K562 (cell line): ENCODE results near the gene SMIM21. TPM values are rescaled to one million over a fixed set of nuclear protein-coding genes. Genes with fewer than 3 reads are reported as not detected.

Source experiments
- ATF4 ChIP-seq: fragments of 450-650 bp; formaldehyde crosslinking; IDR thresholded peaks from 2 replicates; pipeline ENCODE4 v1.4.0; 2022; ENCODE audit warnings: mild to moderate bottlenecking, moderate library complexity
- CBX8 ChIP-seq: fragments of 200-600 bp; sonication (generic); IDR thresholded peaks from 2 replicates; pipeline ENCODE4 v1.6.1; 2012; ENCODE audit warnings: borderline replicate concordance, mixed run types, low read depth, mild to moderate bottlenecking, moderate library complexity, mixed read lengths, low read length, control low read depth, inconsistent platforms; ENCODE audit not compliant: poor library complexity, severe bottlenecking; ENCODE audit errors: extremely low read depth
- GATAD2B ChIP-seq: fragments of 450-650 bp; IDR thresholded peaks from 2 replicates; pipeline ENCODE4 v1.6.1; 2017; ENCODE audit warnings: mild to moderate bottlenecking, borderline replicate concordance
- HDAC2 ChIP-seq: fragments of 450-650 bp; IDR thresholded peaks from 2 replicates; pipeline ENCODE4 v1.6.1; 2016; ENCODE audit warnings: mild to moderate bottlenecking
- HMBOX1 ChIP-seq: sonication (generic); IDR thresholded peaks from 2 replicates; pipeline ENCODE4 v1.6.1; 2016
- PML ChIP-seq: IDR thresholded peaks from 2 replicates; pipeline ENCODE4 v1.6.1; 2012; ENCODE audit warnings: low read length, inconsistent platforms
- SMARCA5 ChIP-seq: fragments of 450-650 bp; IDR thresholded peaks from 2 replicates; pipeline ENCODE4 v1.6.1; 2016
- ZNF586 ChIP-seq: fragments of 450-650 bp; formaldehyde crosslinking; conservative IDR thresholded peaks from 2 replicates; pipeline ENCODE4 v1.4.0; 2020; ENCODE audit warnings: mild to moderate bottlenecking, moderate library complexity
- polyA plus RNA-seq, 8 experiments: library from polyadenylated mRNA; depleted of rRNA in 4 of 8; stranded (reverse) in 5 of 8; unstranded in 3 of 8; fragments of >200 nt; fragmentation: Nextera tagmentation in 2 of 8; fragmentation: Illumina TruSeq in 1 of 8; extraction: Ambion mirVana in 2 of 8; extraction: Trizol in 1 of 8; gene quantifications; 2 replicates each; pipeline versions ENCODE4 v1.2.1 to v1.2.3, GENCODE V29; 2011 to 2014; ENCODE audit warnings: inconsistent platforms in 1 of 8, missing spikeins in 1 of 8
- total RNA-seq, 7 experiments: library from RNA; depleted of rRNA in 6 of 7; stranded (reverse); fragments of >200 nt in 6 of 7; fragmentation: Illumina TruSeq in 2 of 7; extraction: Trizol in 2 of 7; gene quantifications; 2 replicates each; pipeline versions ENCODE4 v1.2.1 to v1.2.3, GENCODE V29; 2011 to 2021; ENCODE audit warnings: low replicate concordance in 1 of 7
- TF ChIP-seq, protein P1 (sequence below), 2 experiments: IDR thresholded peaks in 1 of 2; conservative IDR thresholded peaks in 1 of 2; 2 replicates each; pipeline ENCODE4 v1.6.1; 2016; ENCODE audit warnings: low read depth in 2 of 2, mild to moderate bottlenecking in 1 of 2, missing compliant biosample characterization in 1 of 2, missing genetic modification characterization in 1 of 2, moderate library complexity in 1 of 2

Gene SMIM21
- total and polyA plus RNA-seq, 9 of the 15 experiments (the other 6 are each of a cell fraction or from before 2014, with no cell fraction given), result not detected

- TF ChIP-seq SMARCA5, result no peak
- no peak for TF ChIP-seq HDAC2
- no peak for TF ChIP-seq CBX8
- no peak for TF ChIP-seq PML
- no peak for TF ChIP-seq HMBOX1
- TF ChIP-seq ATF4, result no peak
- TF ChIP-seq ZNF586 (CRISPR knock-in tag), result no peak
- TF ChIP-seq, protein P1, sequence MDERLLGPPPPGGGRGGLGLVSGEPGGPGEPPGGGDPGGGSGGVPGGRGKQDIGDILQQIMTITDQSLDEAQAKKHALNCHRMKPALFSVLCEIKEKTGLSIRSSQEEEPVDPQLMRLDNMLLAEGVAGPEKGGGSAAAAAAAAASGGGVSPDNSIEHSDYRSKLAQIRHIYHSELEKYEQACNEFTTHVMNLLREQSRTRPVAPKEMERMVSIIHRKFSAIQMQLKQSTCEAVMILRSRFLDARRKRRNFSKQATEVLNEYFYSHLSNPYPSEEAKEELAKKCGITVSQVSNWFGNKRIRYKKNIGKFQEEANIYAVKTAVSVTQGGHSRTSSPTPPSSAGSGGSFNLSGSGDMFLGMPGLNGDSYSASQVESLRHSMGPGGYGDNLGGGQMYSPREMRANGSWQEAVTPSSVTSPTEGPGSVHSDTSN (CRISPR knock-in tag; IDR thresholded peaks at IDR 0.05; ENCODE audit: low read depth), result no peak
- TF ChIP-seq, protein P1 (tag; conservative IDR thresholded peaks at IDR 0.05; ENCODE audit: low read depth), result no peak
- no peak for TF ChIP-seq GATAD2B
These were observed 9.1 kb downstream of the SMIM21 start (continued) for GRCh38 chr18:75418293-75419005.
